SW 1271 (cell line): ENCODE measurements around the gene ZNF683.
"Not testable (repeated sequence)": the region's sequence is repeated elsewhere in the genome, so short reads cannot be mapped to it uniquely, and the experiment has no call there.

Source experiments
- DNase-seq, 2 experiments: peaks; one replicate each; lab custom pipeline; 2025; lab: John Stamatoyannopoulos, UW

Gene ZNF683

DNA sequence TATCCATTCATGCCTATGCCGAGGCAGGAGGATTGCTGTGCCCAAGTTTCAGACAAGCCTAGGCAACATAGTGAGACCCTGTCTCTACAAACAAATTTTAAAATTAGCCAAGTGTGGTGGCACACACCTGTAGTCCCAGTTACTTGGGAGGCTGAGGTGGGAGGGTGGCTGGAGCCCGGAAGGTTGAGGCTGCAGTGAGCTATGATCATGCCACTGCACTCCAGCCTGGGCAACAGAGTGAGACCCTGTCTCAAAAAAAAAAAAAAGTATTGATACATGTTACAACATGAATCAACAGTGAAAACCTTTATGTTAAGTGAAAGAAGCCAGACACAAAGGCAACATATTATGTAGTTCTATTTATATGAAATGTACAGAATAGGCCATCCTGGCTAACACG, 12.5 kb upstream of the ZNF683 start:
- not testable (repeated sequence) for DNase-seq

- no peak for DNase-seq
These were observed 11.5 kb upstream of the ZNF683 start for GRCh38 chr1:26384076-26384475.

- DNase-seq = no peak
These were observed 6.3 kb upstream of the ZNF683 start for GRCh38 chr1:26378879-26379251.

DNA sequence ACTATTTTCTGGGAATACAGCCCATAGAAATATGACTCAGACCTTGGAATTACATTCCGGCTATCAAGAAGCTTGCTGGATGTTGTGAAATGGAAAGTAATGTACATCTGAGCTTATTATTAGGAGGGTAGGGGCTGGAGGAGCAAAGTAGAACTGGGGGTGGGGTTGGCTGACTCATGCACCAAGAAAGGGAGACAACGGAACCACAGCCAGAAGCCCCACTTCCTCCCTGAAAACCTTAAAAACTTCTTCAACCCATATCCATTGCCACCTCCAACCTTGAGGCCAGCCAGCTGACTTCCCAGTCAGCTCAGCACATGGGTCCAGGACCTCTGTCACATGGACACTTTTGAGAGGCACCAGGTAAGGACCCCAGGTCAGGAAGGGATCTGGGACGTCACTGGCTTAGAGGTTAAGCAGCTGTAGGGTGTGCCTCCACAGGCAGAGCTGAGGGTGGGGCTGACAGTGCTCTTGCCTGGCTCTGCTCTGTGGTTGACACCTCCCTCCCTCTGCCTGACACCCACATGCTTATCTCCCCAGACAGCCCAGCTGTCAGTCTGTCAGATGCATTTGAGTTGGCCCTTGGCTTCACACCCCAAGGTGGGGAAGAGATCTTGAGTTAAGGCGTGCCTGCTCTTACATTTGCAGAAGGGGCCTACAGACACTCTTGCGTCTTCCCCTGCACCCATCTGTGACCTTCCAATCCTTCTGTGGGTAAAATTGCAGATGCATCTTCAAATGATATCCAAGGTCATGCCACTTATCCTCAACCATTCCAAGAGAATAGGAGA, 5.7 kb upstream of the ZNF683 start:
- DNase-seq = peak; percentile 21 to 69

DNA sequence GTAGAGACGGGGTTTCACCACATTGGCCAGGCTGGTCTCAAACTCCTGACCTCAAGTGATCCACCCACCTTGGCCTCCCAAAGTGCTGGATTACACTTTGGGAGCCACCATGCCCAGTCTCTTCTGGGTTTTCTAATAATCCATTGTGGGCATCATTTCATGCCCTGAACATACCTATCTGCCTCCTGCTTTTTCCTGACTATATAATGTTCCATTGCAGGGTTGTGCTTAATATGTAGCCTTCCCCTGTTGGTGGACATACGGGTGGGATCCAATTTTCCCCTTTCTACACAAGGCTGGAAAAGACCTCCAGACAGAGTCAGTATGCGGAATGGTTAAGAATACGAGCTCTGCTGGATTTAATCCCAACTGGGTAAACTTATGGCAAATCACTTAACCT, 3.5 kb upstream of the ZNF683 start:
- no peak for DNase-seq

GRCh38 chr1:26375081-26375480, 2.5 kb upstream of the ZNF683 start:
- no peak for DNase-seq

DNA sequence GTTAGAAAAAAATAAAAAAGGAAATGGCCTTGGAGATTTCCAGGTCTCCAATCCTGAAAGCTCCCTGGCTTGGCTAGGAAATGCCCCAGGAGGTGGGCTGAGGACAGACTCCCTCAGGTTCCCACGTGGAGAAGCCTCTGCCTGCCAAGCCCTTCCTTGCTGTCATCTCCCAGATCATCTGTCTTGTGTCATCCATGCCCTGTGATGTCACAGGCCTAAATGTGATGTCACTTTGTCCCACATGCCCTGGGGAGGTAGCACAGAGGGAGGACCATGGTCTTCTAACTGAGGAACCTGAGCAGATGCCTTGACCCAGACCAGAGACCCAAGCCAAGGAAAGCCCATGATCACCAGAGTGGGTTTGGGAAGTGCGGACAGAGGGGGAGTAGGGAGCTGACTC, 1.8 kb upstream of the ZNF683 start:
- not testable (repeated sequence) for DNase-seq

GRCh38 chr1:26373789-26374188, 1.2 kb upstream of the ZNF683 start:
- no peak for DNase-seq

- DNase-seq = no peak
These were observed 731 bp upstream of the ZNF683 start for GRCh38 chr1:26373281-26373680.

- DNase-seq = no peak
These were observed 511 bp downstream of the ZNF683 start for GRCh38 chr1:26372039-26372438.

GRCh38 chr1:26370591-26371382, 1.8 kb downstream of the ZNF683 start:
- no peak for DNase-seq

DNA sequence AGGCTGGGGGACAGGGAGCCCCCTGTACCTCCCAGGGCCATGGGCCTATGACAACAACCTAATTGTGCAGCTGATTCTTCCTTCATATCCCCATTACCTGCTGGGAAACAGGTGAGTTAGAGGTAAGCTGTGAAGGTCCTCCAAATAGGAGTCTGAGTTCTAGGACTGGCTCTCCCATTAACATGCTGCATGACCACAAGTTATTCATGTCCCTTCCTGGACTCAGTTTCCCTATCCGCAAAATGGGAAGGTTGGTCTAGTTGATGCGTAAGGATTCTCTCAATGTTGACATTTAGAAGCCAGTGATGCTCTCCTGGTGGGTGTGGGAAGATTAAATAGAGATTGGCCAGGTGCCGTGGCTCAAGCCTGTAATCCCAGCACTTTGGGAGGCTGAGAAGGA, 4.1 kb downstream of the ZNF683 start:
- no peak for DNase-seq

GRCh38 chr1:26368006-26368405, 4.5 kb downstream of the ZNF683 start:
- no peak for DNase-seq

DNA sequence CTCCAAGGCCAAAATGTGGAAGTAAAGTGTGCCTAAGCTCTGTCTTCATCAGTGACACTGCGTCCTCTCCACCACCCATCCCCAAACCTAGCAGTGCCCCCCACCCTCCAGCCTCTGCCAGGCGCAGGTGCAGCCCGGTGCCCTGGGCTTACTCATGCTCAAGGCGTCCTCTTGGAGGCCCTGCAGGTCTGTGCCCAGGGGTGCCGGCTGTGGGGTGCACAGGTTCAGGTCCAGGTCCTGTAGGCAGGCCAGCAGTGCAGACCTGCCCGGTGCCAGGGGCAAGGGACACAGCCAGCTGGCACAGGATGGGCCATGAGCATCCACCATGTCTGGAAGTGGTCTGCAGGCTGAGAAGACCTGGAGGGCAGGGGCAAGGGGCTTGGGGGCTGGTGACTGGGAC, 5.1 kb downstream of the ZNF683 start:
- DNase-seq = no peak

GRCh38 chr1:26364956-26365355, 7.6 kb downstream of the ZNF683 start:
- no peak for DNase-seq

DNA sequence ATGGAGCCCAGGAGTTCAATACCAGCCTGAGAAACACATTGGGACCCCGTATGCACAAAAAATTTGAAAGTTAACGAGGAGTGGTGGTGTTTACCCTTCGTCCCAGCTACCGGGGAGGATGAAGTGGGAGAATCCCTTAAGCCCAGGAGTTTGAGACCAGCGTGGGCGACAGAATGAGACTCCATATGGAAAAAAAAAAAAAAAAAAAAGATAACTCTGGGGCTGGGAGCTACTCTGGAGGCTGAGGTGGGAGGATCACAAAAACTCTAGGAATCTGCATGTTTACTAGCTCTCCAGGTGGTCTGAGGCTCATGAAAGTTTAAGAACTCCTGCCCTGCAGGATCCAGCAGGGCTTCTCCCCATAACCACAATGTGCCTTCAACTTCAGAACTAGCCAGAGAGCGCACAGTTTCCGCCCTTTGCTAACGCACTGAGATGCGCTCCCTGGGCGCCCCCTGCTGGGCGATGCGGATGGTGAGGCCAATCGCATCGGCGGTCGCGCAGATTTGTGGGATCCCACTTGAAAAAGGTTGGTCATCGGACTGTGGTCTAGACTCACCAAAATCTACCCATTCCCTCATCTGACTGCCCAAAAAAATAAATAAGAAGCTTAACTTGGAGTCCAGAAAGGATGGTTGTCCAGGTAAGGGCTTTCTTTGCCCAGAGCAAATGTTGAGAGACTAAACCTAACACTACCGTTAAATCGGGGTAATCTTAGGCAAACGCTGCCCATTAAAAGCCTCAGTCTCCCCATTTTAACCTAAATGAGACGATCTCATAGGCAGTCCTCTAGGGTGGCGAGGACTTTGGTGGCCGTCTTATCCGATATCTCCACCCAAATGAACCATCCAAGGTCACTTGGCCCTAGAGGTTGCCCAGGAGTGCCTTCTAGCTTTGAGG, 8.8 kb downstream of the ZNF683 start:
- DNase-seq = peak in 1 of 2 experiments; percentile 12

GRCh38 chr1:26362331-26362730, 10.2 kb downstream of the ZNF683 start:
- no peak for DNase-seq

GRCh38 chr1:26361605-26362122, 10.9 kb downstream of the ZNF683 start:
- no peak for DNase-seq

DNA sequence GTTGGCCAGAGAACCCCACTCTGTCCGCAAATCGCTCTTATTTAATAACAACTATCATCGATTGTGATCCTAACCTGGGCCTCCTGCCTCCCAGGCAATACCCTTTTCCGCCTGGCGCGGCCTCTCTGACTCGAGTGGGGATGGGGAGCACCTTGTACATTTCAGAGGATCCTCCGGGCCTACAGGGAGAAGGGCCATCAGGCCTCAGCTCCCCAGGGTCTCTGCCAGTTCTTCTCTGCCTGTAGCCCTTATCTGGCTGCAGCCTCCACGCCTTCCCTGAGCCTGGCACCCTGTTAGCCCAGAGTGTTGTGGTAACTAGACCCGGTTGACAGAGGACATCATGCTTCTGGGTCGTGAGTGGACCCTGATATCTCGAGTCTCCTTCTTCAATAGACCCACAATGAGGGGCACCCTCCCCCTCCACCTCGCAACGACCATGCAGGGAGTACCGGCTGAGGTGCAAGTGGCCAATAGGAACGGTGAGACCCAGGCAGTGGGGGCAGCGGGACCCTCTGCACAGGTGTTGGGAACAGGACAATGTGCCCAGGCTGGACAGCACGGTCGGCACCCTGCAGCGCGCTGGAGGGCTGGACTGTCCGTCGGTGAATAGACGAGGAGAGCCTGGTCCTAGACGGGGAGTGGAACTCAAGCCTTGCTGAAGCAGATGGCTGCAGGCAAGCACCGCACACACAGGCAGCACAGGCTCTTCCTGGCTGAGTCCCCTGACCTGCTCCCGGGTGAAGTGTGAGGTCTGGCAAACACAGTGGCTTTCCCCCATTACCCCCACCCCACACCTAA, 11.5 kb downstream of the ZNF683 start:
- DNase-seq = no peak

- DNase-seq = no peak
These were observed 12.4 kb downstream of the ZNF683 start for GRCh38 chr1:26359981-26360806.
